GF-D8 (cell line): ENCODE data around the gene NDE1.
"Not testable (repeated sequence)": the region's sequence is repeated elsewhere in the genome, so short reads cannot be mapped to it uniquely, and the experiment has no call there.

Experiments
- DNase-seq: peaks from one replicate; lab custom pipeline; 2025; lab: John Stamatoyannopoulos, UW

NDE1 gene

GRCh38 chr16:15650019-15650697 lies at the start of gene NDE1:
Gene NDE1 (plus strand): TSS chr16:15650245. CDS start chr16:15664779, 14,534 bp downstream.
- DNase-seq, result peak; percentile 55

- no peak for DNase-seq
Measured at GRCh38 chr16:15601212-15601879, 48.7 kb upstream of the NDE1 start.

GRCh38 chr16:15602285-15603044 lies 47.6 kb upstream of the NDE1 start:
- DNase-seq, result no peak

GRCh38 chr16:15604460-15605440 lies 45.3 kb upstream of the NDE1 start:
- DNase-seq, result no peak

GRCh38 chr16:15605839-15606517 lies 44.1 kb upstream of the NDE1 start:
- DNase-seq, result no peak

GRCh38 chr16:15606518-15607220 lies 43.4 kb upstream of the NDE1 start:
- DNase-seq, result no peak

GRCh38 chr16:15607221-15607699 lies 42.8 kb upstream of the NDE1 start:
- DNase-seq, result not testable (repeated sequence)

- no peak for DNase-seq
Measured at GRCh38 chr16:15607700-15608396, 42.2 kb upstream of the NDE1 start.

- DNase-seq, result no peak
Measured at GRCh38 chr16:15608398-15609285, 41.4 kb upstream of the NDE1 start.

- no peak for DNase-seq
Measured at GRCh38 chr16:15609286-15609649, 40.8 kb upstream of the NDE1 start.

- DNase-seq, result no peak
Measured at GRCh38 chr16:15610369-15610871, 39.6 kb upstream of the NDE1 start.

- DNase-seq, result no peak
Measured at GRCh38 chr16:15611610-15612009, 38.4 kb upstream of the NDE1 start.

GRCh38 chr16:15613676-15614075 lies 36.4 kb upstream of the NDE1 start:
- DNase-seq, result no peak

GRCh38 chr16:15616012-15616411 lies 34.0 kb upstream of the NDE1 start:
- DNase-seq, result no peak

GRCh38 chr16:15616475-15617165 lies 33.4 kb upstream of the NDE1 start:
- DNase-seq, result no peak

- DNase-seq, result no peak
Measured at GRCh38 chr16:15617901-15618300, 32.1 kb upstream of the NDE1 start.

- DNase-seq, result no peak
Measured at GRCh38 chr16:15618392-15618791, 31.7 kb upstream of the NDE1 start.

- DNase-seq, result no peak
Measured at GRCh38 chr16:15620611-15621195, 29.3 kb upstream of the NDE1 start.
